ENCODE measurements around the gene MTHFR. TPM values are rescaled to one million over a fixed set of nuclear protein-coding genes. Genes with fewer than 3 reads are reported as not detected.
A peak's percentile ranks its signal among the peaks of the same experiment; 100 is the strongest.

The MTHFR gene
- total and polyA plus RNA-seq, 2 of the 4 experiments (the other 2 are of a cell fraction): 7.3 to 7.4 TPM

- in situ Hi-C loops (cut with MboI; ENCODE audit: low sequenced_read_pairs): no loop called here
- Histone ChIP-seq H2BK20ac (ENCODE audit: low read depth, low read length) (no peak overlapping the region), H3K27ac (ENCODE audit: insufficient read depth, low read length) (peak overlapping the region; percentile 59), H4K20me1 (ENCODE audit: insufficient read depth, low read length) (no peaks in the 10 kb centered on the region; the same call in 1 of the 2 replicates), H3K36me3 (ENCODE audit: control insufficient read depth, insufficient read depth, low read length) (peaks cover 10% of the 10 kb centered on the region), H4K91ac (ENCODE audit: insufficient read depth, low read depth, low read length) (peak overlapping the region; percentile 76), H3K56ac (ENCODE audit: extremely low read depth, insufficient read depth, low read length) (peak overlapping the region; percentile 66; the same call in 1 of the 2 replicates), H3K18ac (ENCODE audit: low read depth, low read length) (no peak overlapping the region; the same call in 1 of the 2 replicates), H3K9me3 (ENCODE audit: control insufficient read depth, insufficient read depth, low read length) (no peaks in the 10 kb centered on the region), H3K4me2 (ENCODE audit: low read depth, low read length) (peak overlapping the region; percentile 94), H3K14ac (replicated peaks; ENCODE audit: low read depth, low read length) (peak overlapping the region; percentile 88), H4K8ac (ENCODE audit: low read depth in 2 of 2, low read length in 2 of 2) (peak overlapping the region; percentile 63 to 84; a peak in 3 of 4 replicates), H2BK15ac (ENCODE audit: low read depth, low read length) (0 out of 3 replicates have a peak overlapping the region, but pooled peaks have one; percentile 15), H3K79me1 (ENCODE audit: low read depth in 1 of 2, low read length in 2 of 2) (peaks cover 12 to 61% of the 10 kb centered on the region in 2 experiments; a peak in 3 of 4 replicates), H3K27me3 (ENCODE audit: control insufficient read depth, insufficient read depth, low read length) (no peaks in the 10 kb centered on the region), H3K4me3 (ENCODE audit: insufficient read depth, low read depth, low read length) (peak overlapping the region; percentile 67), H3K4me1 (ENCODE audit: control insufficient read depth, insufficient read depth, low read length) (peaks cover 13% of the 10 kb centered on the region), H2AK5ac (ENCODE audit: low read depth, low read length) (peak overlapping the region; percentile 72), H3K23ac (ENCODE audit: low read depth, low read length) (peak overlapping the region; percentile 88), H3K9me1 (ENCODE audit: insufficient read depth, low read length) (no peaks in the 10 kb centered on the region; the same call in 1 of the 2 replicates), H4K5ac (ENCODE audit: low read depth, low read length) (peak overlapping the region; percentile 62), H2BK5ac (ENCODE audit: low read depth, low read length, poor library complexity, severe bottlenecking) (peak overlapping the region; percentile 71), H2AFZ (replicated peaks; ENCODE audit: low read length, poor library complexity) (peak overlapping the region; percentile 98), H2BK120ac (ENCODE audit: low read depth, low read length) (peak overlapping the region; percentile 71; the same call in 1 of the 2 replicates), H2AK9ac (replicated peaks; ENCODE audit: low read depth, low read length, poor library complexity) (peak overlapping the region; percentile 96), H3K4ac (ENCODE audit: low read depth, low read length) (peak overlapping the region; percentile 86), H3K9ac (ENCODE audit: low read depth, low read length) (peak overlapping the region; percentile 50)
- POLR2A ChIA-PET (ENCODE audit: unreplicated experiment): interaction anchor here (0.5 to 0.7 kb wide), 2 partner anchors 102 to 449 kb away, joined by 4 to 5 read pairs; no protein-coding TSS in a partner anchor
- DNase-seq (peak; percentile 21), ATAC-seq (ENCODE audit: low read depth) (peak; percentile 4)
- BruUV-seq (replicated peaks): no TSS peak
- intact Hi-C loops (cut with micrococcal nuclease): no loop called here
- CTCF ChIA-PET: interaction anchor here (0.6 to 1.2 kb wide), 2 partner anchors 22 to 84 kb away, joined by 3 read pairs; no protein-coding TSS in a partner anchor
- no peak for TF ChIP-seq RCOR1 (IDR thresholded peaks at IDR 0.05; ENCODE audit: insufficient replicate concordance, low read length)
- dilution Hi-C loops (cut with HindIII; ENCODE audit: low sequenced_read_pairs, unreplicated experiment): no loop called here
- WGBS, 2 experiments (ENCODE audit: extremely low coverage in 2 of 2, insufficient read length in 1 of 2): 0% methylated on average over 4 of the region's 20 CpGs; no CpG with 5 or more reads in 1 of the 2 experiments
Measured at GRCh38 chr1:11806307-11806936, 658 bp upstream of the MTHFR start.
